HCT116 (cell line): Measurements from ENCODE around the gene TCTA. TPM values are rescaled to one million over a fixed set of nuclear protein-coding genes. Genes with fewer than 3 reads are reported as not detected.

Experiments used
- ATAC-seq: fragments of 200-7000 bp; cut with Tn5 transposase; 2 replicates; pipeline ENCODE4 v1.9.1; 2020; ENCODE audit warnings: mild to moderate bottlenecking, moderate library complexity
- BruUV-seq: library from RNA; stranded (reverse); fragments of 400-500 nt; replicated peaks from 2 replicates; lab custom pipeline; 2021; lab: Mats Ljungman, UMichigan
- CTCF ChIA-PET: fragments of 300-600 bp; sonication (Branson Sonifier 250); formaldehyde crosslinking; loops from one replicate; lab custom pipeline; 2021; ENCODE audit warnings: antibody characterized with exemption; lab: Charles Lee
- POLR2A ChIA-PET: fragments of 300-600, 350-600 bp; sonication (Branson Sonifier 250); formaldehyde crosslinking; loops from one replicate; lab custom pipeline; 2021; ENCODE audit warnings: antibody characterized with exemption; lab: Charles Lee
- RAD21 ChIA-PET, 2 experiments: fragments of 300-600 bp; sonication (Branson Sonifier 250); formaldehyde crosslinking; loops; one replicate each; lab custom pipeline; 2023; ENCODE audit warnings: low total read pairs in 2 of 2; ENCODE audit not compliant: uncharacterized antibody in 2 of 2, unreplicated experiment in 2 of 2, low non-redundant PET in 1 of 2; lab: Charles Lee
- DNase-seq: peaks from one replicate; pipeline ENCODE4 v3.0.0-alpha.2; 2010; ENCODE audit warnings: low read depth, low spot score
- H2AFZ ChIP-seq: fragments of 200-600 bp; shearing (Covaris generic), sonication (generic); 2 replicates; pipeline ENCODE4 v1.6.1; 2017; ENCODE audit warnings: low read depth, mixed run types, mixed read lengths, antibody characterized with exemption, low read length; ENCODE audit not compliant: poor library complexity, severe bottlenecking
- H3K27ac ChIP-seq: 2 replicates; pipeline ENCODE4 v1.5.1; 2012; ENCODE audit warnings: low read depth, low read length
- H3K27me3 ChIP-seq: fragments of 200-600 bp; sonication (generic); 2 replicates; pipeline ENCODE4 v1.6.1; 2016; ENCODE audit warnings: mixed run types, low read length, mixed read lengths; ENCODE audit not compliant: insufficient read depth
- H3K36me3 ChIP-seq, 2 experiments: fragments of 200-500 bp in 1 of 2; fragments of 200-600 bp in 1 of 2; sonication (Bioruptor generic) in 1 of 2; sonication (generic) in 1 of 2; 2 replicates each; pipeline versions ENCODE4 v1.5.1 to v1.6.1; 2014 to 2016; ENCODE audit warnings: low read length in 2 of 2, inconsistent platforms in 1 of 2, mixed read lengths in 1 of 2, mixed run types in 1 of 2; ENCODE audit not compliant: insufficient read depth in 2 of 2, control insufficient read depth in 1 of 2
- H3K4me1 ChIP-seq, 2 experiments: fragments of 200-600 bp in 1 of 2; sonication (generic) in 1 of 2; 2 replicates each; pipeline versions ENCODE4 v1.5.1 to v1.6.1; 2012 to 2017; ENCODE audit warnings: low read length in 2 of 2, inconsistent platforms in 1 of 2, mild to moderate bottlenecking in 1 of 2, mixed read lengths in 1 of 2, mixed run types in 1 of 2, moderate library complexity in 1 of 2; ENCODE audit not compliant: insufficient read depth in 2 of 2, control insufficient read depth in 1 of 2
- H3K4me2 ChIP-seq: fragments of 200-600 bp; sonication (generic); 2 replicates; pipeline ENCODE4 v1.6.1; 2017; ENCODE audit warnings: mixed run types, low read length, mixed read lengths
- H3K4me3 ChIP-seq, 2 experiments: fragments of 200-600 bp in 1 of 2; sonication (generic) in 1 of 2; replicated peaks in 1 of 2; 2 replicates each; pipeline ENCODE4 v1.5.1; 2011 to 2016; ENCODE audit warnings: low read length in 2 of 2, control low read depth in 1 of 2, low read depth in 1 of 2, mild to moderate bottlenecking in 1 of 2, mixed read lengths in 1 of 2, mixed run types in 1 of 2
- H3K79me2 ChIP-seq: fragments of 200-600 bp; sonication (generic); 2 replicates; pipeline ENCODE4 v1.6.1; 2017; ENCODE audit warnings: mild to moderate bottlenecking, mixed run types, low read length, moderate library complexity, mixed read lengths; ENCODE audit not compliant: insufficient read depth
- H3K9ac ChIP-seq: fragments of 200-600 bp; sonication (generic); 2 replicates; pipeline ENCODE4 v1.6.1; 2016; ENCODE audit warnings: low read length, mixed read lengths
- H3K9me2 ChIP-seq: fragments of 200-600 bp; sonication (generic), shearing (Covaris generic); 2 replicates; pipeline ENCODE4 v1.6.1; 2017; ENCODE audit warnings: mixed run types, mild to moderate bottlenecking, moderate library complexity; ENCODE audit not compliant: insufficient read depth
- H3K9me3 ChIP-seq, 2 experiments: fragments of 200-500 bp in 1 of 2; fragments of 200-600 bp in 1 of 2; sonication (Bioruptor generic) in 1 of 2; sonication (generic) in 1 of 2; 2 replicates each; pipeline ENCODE4 v1.6.1; 2014 to 2017; ENCODE audit warnings: low read length in 2 of 2, mixed read lengths in 2 of 2, inconsistent platforms in 1 of 2, low read depth in 1 of 2, mild to moderate bottlenecking in 1 of 2, mixed run types in 1 of 2, moderate library complexity in 1 of 2; ENCODE audit not compliant: control insufficient read depth in 1 of 2, insufficient read depth in 1 of 2
- H4K20me1 ChIP-seq: fragments of 200-600 bp; sonication (generic), shearing (Covaris generic); 2 replicates; pipeline ENCODE4 v1.6.1; 2017; ENCODE audit warnings: mixed run types, mild to moderate bottlenecking, moderate library complexity; ENCODE audit not compliant: insufficient read depth
- CBX3 ChIP-seq: IDR thresholded peaks from 2 replicates; pipeline ENCODE4 v1.6.1; 2012; ENCODE audit warnings: low read depth
- CEBPB ChIP-seq: IDR thresholded peaks from 2 replicates; pipeline ENCODE4 v1.6.1; 2012; ENCODE audit warnings: low read depth
- ELF1 ChIP-seq: IDR thresholded peaks from 2 replicates; pipeline ENCODE4 v1.6.1; 2012; ENCODE audit warnings: low read depth, borderline replicate concordance
- FOSL1 ChIP-seq: IDR thresholded peaks from 2 replicates; pipeline ENCODE4 v1.6.1; 2012; ENCODE audit warnings: low read depth
- JUND ChIP-seq: IDR thresholded peaks from 2 replicates; pipeline ENCODE4 v1.6.1; 2012
- POLR2A ChIP-seq: IDR thresholded peaks from 2 replicates; pipeline ENCODE4 v1.7.0; 2011; ENCODE audit warnings: borderline replicate concordance; ENCODE audit not compliant: insufficient read depth, insufficient read length; ENCODE audit errors: extremely low read depth
- SRF ChIP-seq: IDR thresholded peaks from 2 replicates; pipeline ENCODE4 v1.6.1; 2012; ENCODE audit warnings: low read depth
- TCF7L2 ChIP-seq: IDR thresholded peaks from 2 replicates; pipeline ENCODE4 v1.7.0; 2011; ENCODE audit warnings: borderline replicate concordance, inconsistent platforms; ENCODE audit not compliant: insufficient read depth, insufficient read length; ENCODE audit errors: extremely low read depth
- YY1 ChIP-seq: IDR thresholded peaks from 2 replicates; pipeline ENCODE4 v1.6.1; 2011; ENCODE audit warnings: low read length, low read depth, moderate library complexity, mild to moderate bottlenecking; ENCODE audit not compliant: insufficient replicate concordance; ENCODE audit errors: extremely low read depth
- intact Hi-C: fragments of 100-400 bp; cut with micrococcal nuclease; formaldehyde crosslinking; loops from 2 replicates; pipeline ENCODE4 v1.10.0; 2022
- total RNA-seq: library from RNA; stranded (reverse); gene quantifications from one replicate; pipeline ENCODE4 v1.2.1, GENCODE V29; 2021; ENCODE audit not compliant: unreplicated experiment
- TF ChIP-seq, protein P1 (sequence below), 3 experiments: fragments of 200-600 bp in 1 of 3; sonication (generic) in 1 of 3; IDR thresholded peaks in 2 of 3; conservative IDR thresholded peaks in 1 of 3; 2 replicates each; pipeline ENCODE4 v1.5.1; 2012 to 2017; ENCODE audit warnings: low read depth in 2 of 3, low read length in 2 of 3, antibody characterized with exemption in 1 of 3, borderline replicate concordance in 1 of 3, control low read depth in 1 of 3, mild to moderate bottlenecking in 1 of 3, mixed read lengths in 1 of 3, mixed run types in 1 of 3, moderate library complexity in 1 of 3; ENCODE audit not compliant: insufficient read depth in 1 of 3
- TF ChIP-seq, protein P2 (sequence below): IDR thresholded peaks from 2 replicates; pipeline ENCODE4 v1.6.1; 2012; ENCODE audit warnings: low read depth

TCTA gene
- total RNA-seq, 1 experiment from 2014 or later: 11.9 TPM

DNA sequence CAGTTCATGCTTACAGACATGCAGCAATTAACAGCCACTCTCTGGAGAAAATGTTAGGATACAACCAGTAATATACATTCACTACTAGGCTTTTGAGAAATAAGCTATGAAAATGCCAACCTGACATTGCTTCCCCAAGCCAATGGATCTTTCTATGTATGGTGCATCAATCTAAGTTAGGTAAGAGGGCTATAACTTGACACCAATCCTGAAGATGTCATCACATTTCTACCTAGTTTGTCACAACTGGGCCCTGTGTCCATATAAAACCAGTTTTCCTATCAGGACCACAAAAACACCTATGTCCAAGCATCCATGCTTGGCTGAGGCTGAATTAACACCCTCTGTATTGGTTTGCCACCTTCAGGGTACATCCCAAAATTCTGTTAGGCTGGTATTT lies 40.3 kb upstream of the TCTA start:
- POLR2A ChIA-PET: no interaction called here
- Histone ChIP-seq H3K79me2 (peaks cover 98% of the 10 kb centered on the region), H3K4me3 (no peak overlapping the region), H3K9me2 (no peaks in the 10 kb centered on the region), H4K20me1 (peaks cover 4% of the 10 kb centered on the region; the same call in 1 of the 2 replicates), H3K4me2 (no peak overlapping the region), H3K9me3 (no peaks in the 10 kb centered on the region), H3K9ac (no peak overlapping the region), H3K27ac (no peak overlapping the region), H3K36me3 (peaks cover 21 to 50% of the 10 kb centered on the region in 2 experiments; a peak in 3 of 4 replicates), H3K4me1 (no peaks in the 10 kb centered on the region), H2AFZ (no peak overlapping the region), H3K27me3 (no peaks in the 10 kb centered on the region)
- CTCF ChIA-PET: no interaction called here
- ATAC-seq (no peak), DNase-seq (no peak)
- no TSS peak for BruUV-seq
- intact Hi-C loops: no loop called here
- TF ChIP-seq, protein P1, sequence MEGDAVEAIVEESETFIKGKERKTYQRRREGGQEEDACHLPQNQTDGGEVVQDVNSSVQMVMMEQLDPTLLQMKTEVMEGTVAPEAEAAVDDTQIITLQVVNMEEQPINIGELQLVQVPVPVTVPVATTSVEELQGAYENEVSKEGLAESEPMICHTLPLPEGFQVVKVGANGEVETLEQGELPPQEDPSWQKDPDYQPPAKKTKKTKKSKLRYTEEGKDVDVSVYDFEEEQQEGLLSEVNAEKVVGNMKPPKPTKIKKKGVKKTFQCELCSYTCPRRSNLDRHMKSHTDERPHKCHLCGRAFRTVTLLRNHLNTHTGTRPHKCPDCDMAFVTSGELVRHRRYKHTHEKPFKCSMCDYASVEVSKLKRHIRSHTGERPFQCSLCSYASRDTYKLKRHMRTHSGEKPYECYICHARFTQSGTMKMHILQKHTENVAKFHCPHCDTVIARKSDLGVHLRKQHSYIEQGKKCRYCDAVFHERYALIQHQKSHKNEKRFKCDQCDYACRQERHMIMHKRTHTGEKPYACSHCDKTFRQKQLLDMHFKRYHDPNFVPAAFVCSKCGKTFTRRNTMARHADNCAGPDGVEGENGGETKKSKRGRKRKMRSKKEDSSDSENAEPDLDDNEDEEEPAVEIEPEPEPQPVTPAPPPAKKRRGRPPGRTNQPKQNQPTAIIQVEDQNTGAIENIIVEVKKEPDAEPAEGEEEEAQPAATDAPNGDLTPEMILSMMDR (IDR thresholded peaks at IDR 0.05 in 2 of 3, conservative IDR thresholded peaks at IDR 0.05 in 1 of 3; ENCODE audit: borderline replicate concordance in 1 of 3, insufficient read depth in 1 of 3, low read depth in 2 of 3, low read length in 2 of 3): no peak
- TF ChIP-seq SRF (no peak), CBX3 (no peak), JUND (no peak), YY1 (no peak), POLR2A (no peak), TCF7L2 (no peak), FOSL1 (no peak), ELF1 (no peak), CEBPB (no peak)
- TF ChIP-seq, protein P2, sequence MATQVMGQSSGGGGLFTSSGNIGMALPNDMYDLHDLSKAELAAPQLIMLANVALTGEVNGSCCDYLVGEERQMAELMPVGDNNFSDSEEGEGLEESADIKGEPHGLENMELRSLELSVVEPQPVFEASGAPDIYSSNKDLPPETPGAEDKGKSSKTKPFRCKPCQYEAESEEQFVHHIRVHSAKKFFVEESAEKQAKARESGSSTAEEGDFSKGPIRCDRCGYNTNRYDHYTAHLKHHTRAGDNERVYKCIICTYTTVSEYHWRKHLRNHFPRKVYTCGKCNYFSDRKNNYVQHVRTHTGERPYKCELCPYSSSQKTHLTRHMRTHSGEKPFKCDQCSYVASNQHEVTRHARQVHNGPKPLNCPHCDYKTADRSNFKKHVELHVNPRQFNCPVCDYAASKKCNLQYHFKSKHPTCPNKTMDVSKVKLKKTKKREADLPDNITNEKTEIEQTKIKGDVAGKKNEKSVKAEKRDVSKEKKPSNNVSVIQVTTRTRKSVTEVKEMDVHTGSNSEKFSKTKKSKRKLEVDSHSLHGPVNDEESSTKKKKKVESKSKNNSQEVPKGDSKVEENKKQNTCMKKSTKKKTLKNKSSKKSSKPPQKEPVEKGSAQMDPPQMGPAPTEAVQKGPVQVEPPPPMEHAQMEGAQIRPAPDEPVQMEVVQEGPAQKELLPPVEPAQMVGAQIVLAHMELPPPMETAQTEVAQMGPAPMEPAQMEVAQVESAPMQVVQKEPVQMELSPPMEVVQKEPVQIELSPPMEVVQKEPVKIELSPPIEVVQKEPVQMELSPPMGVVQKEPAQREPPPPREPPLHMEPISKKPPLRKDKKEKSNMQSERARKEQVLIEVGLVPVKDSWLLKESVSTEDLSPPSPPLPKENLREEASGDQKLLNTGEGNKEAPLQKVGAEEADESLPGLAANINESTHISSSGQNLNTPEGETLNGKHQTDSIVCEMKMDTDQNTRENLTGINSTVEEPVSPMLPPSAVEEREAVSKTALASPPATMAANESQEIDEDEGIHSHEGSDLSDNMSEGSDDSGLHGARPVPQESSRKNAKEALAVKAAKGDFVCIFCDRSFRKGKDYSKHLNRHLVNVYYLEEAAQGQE: no peak
- RAD21 ChIA-PET: no interaction called here
